Smooth muscle cell (in vitro differentiated cells): ENCODE data around the gene SLC44A2. TPM values are rescaled to one million over a fixed set of nuclear protein-coding genes. Genes with fewer than 3 reads are reported as not detected.

Experiments
- DNase-seq: peaks from one replicate; lab custom pipeline; 2025; ENCODE audit not compliant: unreplicated experiment; lab: John Stamatoyannopoulos, UW
- H2AFZ ChIP-seq: fragments of 200-600 bp; sonication (generic); 2 replicates; pipeline ENCODE4 v1.6.0; 2016; ENCODE audit warnings: antibody characterized with exemption, low read depth, mild to moderate bottlenecking
- H3F3A ChIP-seq: fragments of 200-600 bp; sonication (generic); 2 replicates; pipeline ENCODE4 v1.6.0; 2017; ENCODE audit warnings: antibody characterized with exemption, low read depth
- H3K27ac ChIP-seq: fragments of 200-600 bp; sonication (generic); 2 replicates; pipeline ENCODE4 v1.5.1; 2016; ENCODE audit warnings: low read depth, mild to moderate bottlenecking
- H3K27me3 ChIP-seq: fragments of 200-600 bp; sonication (generic); 2 replicates; pipeline ENCODE4 v1.6.1; 2016; ENCODE audit warnings: low read depth, mild to moderate bottlenecking
- H3K36me3 ChIP-seq: fragments of 200-600 bp; sonication (generic); 2 replicates; pipeline ENCODE4 v1.5.1; 2016; ENCODE audit warnings: low read depth
- H3K4me1 ChIP-seq: fragments of 200-600 bp; sonication (generic); 2 replicates; pipeline ENCODE4 v1.5.1; 2016; ENCODE audit warnings: low read depth
- H3K4me2 ChIP-seq: fragments of 200-600 bp; sonication (generic); 2 replicates; pipeline ENCODE4 v1.6.0; 2016; ENCODE audit warnings: mild to moderate bottlenecking
- H3K4me3 ChIP-seq: fragments of 200-600 bp; sonication (generic); 2 replicates; pipeline ENCODE4 v1.5.1; 2016; ENCODE audit warnings: mild to moderate bottlenecking
- H3K79me2 ChIP-seq: fragments of 200-600 bp; sonication (generic); 2 replicates; pipeline ENCODE4 v1.6.0; 2016; ENCODE audit warnings: low read depth, mild to moderate bottlenecking
- H3K9ac ChIP-seq: fragments of 200-600 bp; sonication (generic); 2 replicates; pipeline ENCODE4 v1.6.0; 2016; ENCODE audit warnings: low read depth
- H3K9me3 ChIP-seq: fragments of 200-600 bp; sonication (generic); replicated peaks from 2 replicates; pipeline ENCODE4 v1.5.1; 2016; ENCODE audit warnings: low read depth
- H4K20me1 ChIP-seq: fragments of 200-600 bp; sonication (generic); 2 replicates; pipeline ENCODE4 v1.6.0; 2016; ENCODE audit warnings: low read depth
- WGBS: methylation state at CpG from one replicate; pipeline ENCODE4 v1.1.7; 2016; ENCODE audit warnings: low lambda C conversion rate; 5-methylcytosine and 5-hydroxymethylcytosine counted together
- polyA plus RNA-seq: library from polyadenylated mRNA; unstranded; fragments of >200 nt; fragmentation: Nextera tagmentation; extraction: Ambion mirVana; gene quantifications from 2 replicates; pipeline ENCODE4 v1.2.1, GENCODE V29; 2016
- total RNA-seq: library from RNA; depleted of rRNA; stranded (reverse); fragments of >200 nt; gene quantifications from 2 replicates; pipeline ENCODE4 v1.2.3, GENCODE V29; 2014
- TF ChIP-seq, protein P1 (sequence below): fragments of 200-600 bp; sonication (generic); IDR thresholded peaks from 2 replicates; pipeline ENCODE4 v1.5.1; 2017; ENCODE audit warnings: borderline replicate concordance, mild to moderate bottlenecking, antibody characterized with exemption; ENCODE audit not compliant: insufficient read depth, poor library complexity, severe bottlenecking

The SLC44A2 gene
- total and polyA plus RNA-seq, 2 experiments from 2014 or later: 79.5 to 123 TPM

- Histone ChIP-seq H3K27ac (no peak overlapping the region), H3F3A (peaks cover 13% of the 10 kb centered on the region), H3K4me3 (no peak overlapping the region), H2AFZ (no peak overlapping the region), H3K9me3 (no peaks in the 10 kb centered on the region), H3K36me3 (peaks cover 5% of the 10 kb centered on the region), H4K20me1 (peaks cover 97% of the 10 kb centered on the region), H3K4me1 (peaks cover 5% of the 10 kb centered on the region), H3K79me2 (no peaks in the 10 kb centered on the region), H3K27me3 (no peaks in the 10 kb centered on the region), H3K9ac (no peak overlapping the region), H3K4me2 (no peak overlapping the region)
- TF ChIP-seq, protein P1, sequence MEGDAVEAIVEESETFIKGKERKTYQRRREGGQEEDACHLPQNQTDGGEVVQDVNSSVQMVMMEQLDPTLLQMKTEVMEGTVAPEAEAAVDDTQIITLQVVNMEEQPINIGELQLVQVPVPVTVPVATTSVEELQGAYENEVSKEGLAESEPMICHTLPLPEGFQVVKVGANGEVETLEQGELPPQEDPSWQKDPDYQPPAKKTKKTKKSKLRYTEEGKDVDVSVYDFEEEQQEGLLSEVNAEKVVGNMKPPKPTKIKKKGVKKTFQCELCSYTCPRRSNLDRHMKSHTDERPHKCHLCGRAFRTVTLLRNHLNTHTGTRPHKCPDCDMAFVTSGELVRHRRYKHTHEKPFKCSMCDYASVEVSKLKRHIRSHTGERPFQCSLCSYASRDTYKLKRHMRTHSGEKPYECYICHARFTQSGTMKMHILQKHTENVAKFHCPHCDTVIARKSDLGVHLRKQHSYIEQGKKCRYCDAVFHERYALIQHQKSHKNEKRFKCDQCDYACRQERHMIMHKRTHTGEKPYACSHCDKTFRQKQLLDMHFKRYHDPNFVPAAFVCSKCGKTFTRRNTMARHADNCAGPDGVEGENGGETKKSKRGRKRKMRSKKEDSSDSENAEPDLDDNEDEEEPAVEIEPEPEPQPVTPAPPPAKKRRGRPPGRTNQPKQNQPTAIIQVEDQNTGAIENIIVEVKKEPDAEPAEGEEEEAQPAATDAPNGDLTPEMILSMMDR: no peak
- WGBS: 96% methylated on average over 23 of the region's 23 CpGs
- no peak for DNase-seq
Measured at GRCh38 chr19:10691178-10691881, 66.0 kb downstream of the SLC44A2 start.

DNA sequence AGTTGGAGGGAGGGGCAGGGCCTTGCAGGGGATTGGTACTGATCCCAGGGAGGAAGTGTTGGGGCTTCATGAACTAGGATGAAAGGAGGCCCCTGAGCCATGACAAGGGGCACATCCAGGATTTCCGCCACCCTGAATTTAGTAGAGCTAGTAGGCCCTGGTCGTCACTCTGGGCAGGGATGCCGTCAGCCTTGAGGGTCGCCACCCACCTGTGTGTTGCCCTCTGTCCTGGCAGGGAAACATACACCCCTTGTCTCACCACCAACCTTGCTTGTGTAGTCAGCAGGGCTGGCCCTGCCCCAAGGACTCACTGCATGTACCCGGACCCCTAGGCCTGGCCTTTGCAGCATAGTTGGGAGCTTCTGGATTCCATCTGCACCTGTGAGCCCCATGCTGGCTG, 66.5 kb downstream of the SLC44A2 start:
- H3K79me2 ChIP-seq: no peaks in the 10 kb centered on the region
- H3K4me1 ChIP-seq: peaks cover 5% of the 10 kb centered on the region
- no peak for DNase-seq
- H3F3A ChIP-seq: peaks cover 13% of the 10 kb centered on the region
- no peak overlapping the region for H3K4me3 ChIP-seq
- TF ChIP-seq, protein P1: no peak
- peaks cover 5% of the 10 kb centered on the region for H3K36me3 ChIP-seq
- no peak overlapping the region for H3K27ac ChIP-seq
- H3K4me2 ChIP-seq: no peak overlapping the region
- no peaks in the 10 kb centered on the region for H3K27me3 ChIP-seq
- H3K9me3 ChIP-seq: no peaks in the 10 kb centered on the region
- no peak overlapping the region for H3K9ac ChIP-seq
- H2AFZ ChIP-seq: no peak overlapping the region
- 94% methylated on average over 5 of the region's 5 CpGs for WGBS
- H4K20me1 ChIP-seq: peaks cover 95% of the 10 kb centered on the region

- no peak overlapping the region for H3K27ac ChIP-seq
- 97% methylated on average over 5 of the region's 5 CpGs for WGBS
- H3K4me1 ChIP-seq: peaks cover 5% of the 10 kb centered on the region
- no peaks in the 10 kb centered on the region for H3K79me2 ChIP-seq
- no peak for DNase-seq
- peaks cover 86% of the 10 kb centered on the region for H4K20me1 ChIP-seq
- H3K4me2 ChIP-seq: no peak overlapping the region
- no peak overlapping the region for H3K9ac ChIP-seq
- H2AFZ ChIP-seq: no peak overlapping the region
- no peak overlapping the region for H3K4me3 ChIP-seq
- TF ChIP-seq, protein P1: no peak
- no peaks in the 10 kb centered on the region for H3K27me3 ChIP-seq
- peaks cover 5% of the 10 kb centered on the region for H3K36me3 ChIP-seq
- H3K9me3 ChIP-seq: no peaks in the 10 kb centered on the region
- peaks cover 13% of the 10 kb centered on the region for H3F3A ChIP-seq
Measured at GRCh38 chr19:10692673-10693264, 67.4 kb downstream of the SLC44A2 start.

Other genes starting within 250 kb of the SLC44A2 start
- 52.5 and 53.1 TPM in 2 replicates for gene TYK2, start 245.0 kb upstream of the SLC44A2 start, total RNA-seq
- 90.8 and 98.4 TPM in 2 replicates for gene TYK2, start 245.0 kb upstream of the SLC44A2 start, polyA plus RNA-seq
- 98.4 and 103 TPM in 2 replicates for gene CDC37, start 222.0 kb upstream of the SLC44A2 start, total RNA-seq
- gene CDC37, start 222.0 kb upstream of the SLC44A2 start, polyA plus RNA-seq: 186 and 198 TPM in 2 replicates
- gene PDE4A, start 205.0 kb upstream of the SLC44A2 start, total RNA-seq: 2.7 and 3.3 TPM in 2 replicates
- gene PDE4A, start 205.0 kb upstream of the SLC44A2 start, polyA plus RNA-seq: 12.3 and 16.4 TPM in 2 replicates
- gene KEAP1, start 122.2 kb upstream of the SLC44A2 start, total RNA-seq: 24.9 and 39.3 TPM in 2 replicates
- 53.1 and 60.4 TPM in 2 replicates for gene KEAP1, start 122.2 kb upstream of the SLC44A2 start, polyA plus RNA-seq
- gene S1PR5, start 108.1 kb upstream of the SLC44A2 start, total RNA-seq: 5.3 and 6.3 TPM in 2 replicates
- 6.8 and 9.0 TPM in 2 replicates for gene S1PR5, start 108.1 kb upstream of the SLC44A2 start, polyA plus RNA-seq
- gene ATG4D, start 81.6 kb upstream of the SLC44A2 start, total RNA-seq: 12.9 and 13.8 TPM in 2 replicates
- gene ATG4D, start 81.6 kb upstream of the SLC44A2 start, polyA plus RNA-seq: 19.0 and 29.7 TPM in 2 replicates
- gene KRI1, start 59.5 kb upstream of the SLC44A2 start, total RNA-seq: 4.9 and 7.1 TPM in 2 replicates
- 10.1 and 18.0 TPM in 2 replicates for gene KRI1, start 59.5 kb upstream of the SLC44A2 start, polyA plus RNA-seq
- 5.4 and 10.1 TPM in 2 replicates for gene CDKN2D, start 56.6 kb upstream of the SLC44A2 start, total RNA-seq
- gene CDKN2D, start 56.6 kb upstream of the SLC44A2 start, polyA plus RNA-seq: 22.2 and 25.3 TPM in 2 replicates
- 19.8 and 37.1 TPM in 2 replicates for gene AP1M2, start 38.2 kb upstream of the SLC44A2 start, total RNA-seq
- gene AP1M2, start 38.2 kb upstream of the SLC44A2 start, polyA plus RNA-seq: 8.8 and 30.2 TPM in 2 replicates
- 78.0 and 125 TPM in 2 replicates for gene ILF3, start 28.8 kb downstream of the SLC44A2 start, total RNA-seq
- 108 and 118 TPM in 2 replicates for gene ILF3, start 28.8 kb downstream of the SLC44A2 start, polyA plus RNA-seq
- gene QTRT1, start 75.9 kb downstream of the SLC44A2 start, total RNA-seq: 13.3 and 16.0 TPM in 2 replicates
- 42.3 and 49.4 TPM in 2 replicates for gene QTRT1, start 75.9 kb downstream of the SLC44A2 start, polyA plus RNA-seq
- 46.4 and 65.1 TPM in 2 replicates for gene DNM2, start 92.5 kb downstream of the SLC44A2 start, total RNA-seq
- gene DNM2, start 92.5 kb downstream of the SLC44A2 start, polyA plus RNA-seq: 93.2 and 111 TPM in 2 replicates
- 30.7 and 44.4 TPM in 2 replicates for gene TMED1, start 210.7 kb downstream of the SLC44A2 start, total RNA-seq
- gene TMED1, start 210.7 kb downstream of the SLC44A2 start, polyA plus RNA-seq: 99.9 and 107 TPM in 2 replicates
- 0.13 TPM in 1 of 2 replicates, not detected in the other for gene C19orf38, start 222.9 kb downstream of the SLC44A2 start, total RNA-seq
- 0.79 and 1.5 TPM in 2 replicates for gene C19orf38, start 222.9 kb downstream of the SLC44A2 start, polyA plus RNA-seq
- gene CARM1, start 246.0 kb downstream of the SLC44A2 start, total RNA-seq: 22.7 and 25.4 TPM in 2 replicates
- gene CARM1, start 246.0 kb downstream of the SLC44A2 start, polyA plus RNA-seq: 39.3 and 48.1 TPM in 2 replicates